ENCODE measurements around the gene FLRT2.

The FLRT2 gene

DNA sequence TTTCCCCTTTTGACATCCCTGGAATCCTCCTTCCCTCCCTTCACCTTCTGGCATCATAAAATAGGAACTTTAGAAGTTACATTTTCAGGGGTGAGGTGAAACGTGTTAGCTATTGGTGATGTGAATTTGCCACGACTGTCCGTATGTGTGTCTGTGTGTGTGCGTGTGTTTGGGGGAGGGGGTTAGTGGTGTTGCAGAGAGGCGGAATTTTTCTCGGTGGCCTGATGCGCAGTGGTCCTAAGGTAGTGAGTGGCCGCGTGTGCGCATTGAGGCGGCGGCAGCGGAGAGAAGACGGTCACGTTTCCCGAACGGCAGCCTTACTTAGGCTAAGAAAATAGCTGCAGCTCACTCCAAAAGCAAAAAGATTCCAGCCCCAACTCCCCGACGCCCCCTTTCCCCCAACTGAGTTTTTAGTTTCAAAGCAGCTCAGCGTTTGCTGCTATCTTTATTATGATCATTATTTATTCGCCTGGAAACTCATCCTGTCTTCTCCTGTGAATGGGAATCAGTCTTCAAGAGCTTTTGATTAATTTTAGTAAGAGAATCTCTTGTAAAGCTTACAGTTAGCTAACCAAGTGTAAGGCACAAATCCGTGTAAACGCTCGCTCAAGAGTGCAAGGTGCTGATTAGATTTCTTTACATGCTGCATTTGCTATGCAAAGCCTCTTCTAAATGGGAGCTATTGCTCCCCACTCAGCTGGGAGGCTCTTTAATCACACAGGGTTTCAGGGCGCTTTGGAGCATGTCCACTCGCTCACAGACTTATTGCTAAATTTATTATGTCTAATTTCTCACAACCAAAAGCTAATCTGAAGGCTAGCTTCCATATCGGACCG lies 4.7 kb downstream of the FLRT2 start:
- Histone ChIP-seq H3K36me3 (replicated peaks) (no peaks in the 10 kb centered on the region), H3K27me3 (replicated peaks) (no peaks in the 10 kb centered on the region), H3K4me3 (ENCODE audit: low read depth, low read length) (peak overlapping the region; percentile 77), H3K27ac (no peak overlapping the region)
- in situ Hi-C loops (cut with HindIII; ENCODE audit: low pct_ligation_motif_present, low sequenced_read_pairs) = no loop called here
- no peak for DNase-seq
- TF ChIP-seq, protein P1, sequence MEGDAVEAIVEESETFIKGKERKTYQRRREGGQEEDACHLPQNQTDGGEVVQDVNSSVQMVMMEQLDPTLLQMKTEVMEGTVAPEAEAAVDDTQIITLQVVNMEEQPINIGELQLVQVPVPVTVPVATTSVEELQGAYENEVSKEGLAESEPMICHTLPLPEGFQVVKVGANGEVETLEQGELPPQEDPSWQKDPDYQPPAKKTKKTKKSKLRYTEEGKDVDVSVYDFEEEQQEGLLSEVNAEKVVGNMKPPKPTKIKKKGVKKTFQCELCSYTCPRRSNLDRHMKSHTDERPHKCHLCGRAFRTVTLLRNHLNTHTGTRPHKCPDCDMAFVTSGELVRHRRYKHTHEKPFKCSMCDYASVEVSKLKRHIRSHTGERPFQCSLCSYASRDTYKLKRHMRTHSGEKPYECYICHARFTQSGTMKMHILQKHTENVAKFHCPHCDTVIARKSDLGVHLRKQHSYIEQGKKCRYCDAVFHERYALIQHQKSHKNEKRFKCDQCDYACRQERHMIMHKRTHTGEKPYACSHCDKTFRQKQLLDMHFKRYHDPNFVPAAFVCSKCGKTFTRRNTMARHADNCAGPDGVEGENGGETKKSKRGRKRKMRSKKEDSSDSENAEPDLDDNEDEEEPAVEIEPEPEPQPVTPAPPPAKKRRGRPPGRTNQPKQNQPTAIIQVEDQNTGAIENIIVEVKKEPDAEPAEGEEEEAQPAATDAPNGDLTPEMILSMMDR (IDR thresholded peaks at IDR 0.05; ENCODE audit: low read depth, low read length, missing control alignments) = no peak

- TF ChIP-seq, protein P1 (IDR thresholded peaks at IDR 0.05; ENCODE audit: low read depth, low read length, missing control alignments) = no peak
- Histone ChIP-seq H3K27me3 (replicated peaks) (no peaks in the 10 kb centered on the region), H3K36me3 (replicated peaks) (no peaks in the 10 kb centered on the region), H3K27ac (no peak overlapping the region), H3K4me3 (ENCODE audit: low read depth, low read length) (peak overlapping the region; percentile 77)
- in situ Hi-C loops (cut with HindIII; ENCODE audit: low pct_ligation_motif_present, low sequenced_read_pairs) = no loop called here
- DNase-seq = no peak
These were observed 5.4 kb downstream of the FLRT2 start for GRCh38 chr14:85535321-85535720.

DNA sequence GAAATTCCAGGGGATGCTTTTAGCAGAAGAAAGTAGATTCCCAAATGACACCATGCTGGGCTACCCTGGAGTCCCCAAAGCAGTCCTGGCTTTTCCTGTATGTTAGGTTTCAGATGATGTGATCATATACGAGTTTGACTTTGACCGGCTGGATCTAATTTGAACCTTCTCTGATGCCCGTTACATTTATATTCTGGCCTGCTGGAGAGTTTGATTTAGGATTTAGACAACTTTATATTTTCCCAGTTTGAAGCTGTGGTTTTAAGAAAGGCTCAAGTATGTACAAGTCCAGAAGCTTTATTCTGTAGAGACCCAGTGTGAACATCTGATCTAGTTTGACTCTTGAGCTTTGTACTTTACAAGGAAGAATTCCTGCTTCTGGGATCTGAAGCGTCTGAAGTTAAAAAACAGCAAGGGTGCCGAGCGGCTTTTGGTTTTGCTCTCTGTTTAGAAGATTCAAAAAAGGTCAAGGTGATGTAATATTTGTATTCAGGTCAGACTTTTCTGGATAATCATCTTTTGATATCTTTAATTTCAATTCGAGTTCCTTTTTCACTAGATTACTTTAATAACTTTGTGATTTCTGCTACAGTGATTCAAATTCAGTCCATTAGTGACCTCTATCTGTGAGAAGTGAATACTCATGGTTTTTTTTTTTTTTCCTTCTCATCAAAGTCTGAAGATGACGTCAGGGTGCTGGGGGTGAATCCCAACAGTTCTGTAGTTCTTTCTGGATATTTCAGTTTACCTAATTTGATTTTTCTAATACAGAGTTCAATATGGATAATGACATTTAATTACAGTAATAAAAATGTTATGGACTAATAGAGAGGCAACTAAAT lies 6.3 kb downstream of the FLRT2 start:
- TF ChIP-seq, protein P1 (IDR thresholded peaks at IDR 0.05; ENCODE audit: low read depth, low read length, missing control alignments) = peak; percentile 29
- DNase-seq = no peak
- Histone ChIP-seq H3K36me3 (replicated peaks) (no peaks in the 10 kb centered on the region), H3K27me3 (replicated peaks) (no peaks in the 10 kb centered on the region), H3K27ac (peak overlapping the region; percentile 6), H3K4me3 (ENCODE audit: low read depth, low read length) (peak overlapping the region; percentile 9)
- in situ Hi-C loops (cut with HindIII; ENCODE audit: low pct_ligation_motif_present, low sequenced_read_pairs) = no loop called here

GRCh38 chr14:85536833-85537190 lies 6.9 kb downstream of the FLRT2 start:
- H3K4me3 ChIP-seq (ENCODE audit: low read depth, low read length) = no peak overlapping the region
- DNase-seq = no peak
- H3K27me3 ChIP-seq (replicated peaks) = no peaks in the 10 kb centered on the region
- no peaks in the 10 kb centered on the region for H3K36me3 ChIP-seq (replicated peaks)
- in situ Hi-C loops (cut with HindIII; ENCODE audit: low pct_ligation_motif_present, low sequenced_read_pairs) = no loop called here
- no peak overlapping the region for H3K27ac ChIP-seq
- TF ChIP-seq, protein P1 (IDR thresholded peaks at IDR 0.05; ENCODE audit: low read depth, low read length, missing control alignments) = no peak

DNA sequence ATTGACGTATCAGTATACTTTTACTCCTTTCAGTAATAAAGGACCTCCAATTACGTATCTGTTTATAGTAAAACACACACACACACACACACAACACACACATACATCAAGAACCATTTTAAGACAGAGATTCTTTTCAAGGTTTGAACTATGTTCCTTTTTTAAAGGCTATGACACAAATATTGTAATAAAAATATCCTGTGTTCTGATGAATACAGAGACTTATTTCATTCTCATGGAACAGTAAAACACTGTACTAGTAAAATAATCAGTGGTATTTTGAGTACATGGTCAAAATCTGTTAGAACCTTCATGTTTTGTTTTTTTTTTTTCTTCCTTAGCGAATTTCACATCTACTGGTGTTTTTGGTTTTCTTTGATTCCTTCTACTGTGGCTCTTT lies 7.6 kb downstream of the FLRT2 start:
- no peak overlapping the region for H3K4me3 ChIP-seq (ENCODE audit: low read depth, low read length)
- H3K27me3 ChIP-seq (replicated peaks) = no peaks in the 10 kb centered on the region
- no peak for DNase-seq

More for the DNA sequence above, 7.6 kb downstream of the FLRT2 start:
- Histone ChIP-seq H3K36me3 (replicated peaks) (no peaks in the 10 kb centered on the region), H3K27ac (no peak overlapping the region)
- in situ Hi-C loops (cut with HindIII; ENCODE audit: low pct_ligation_motif_present, low sequenced_read_pairs) = no loop called here
- TF ChIP-seq, protein P1 (IDR thresholded peaks at IDR 0.05; ENCODE audit: low read depth, low read length, missing control alignments) = no peak

Measured in brain microvascular endothelial cell (primary cell).